HL-60 (cell line): Measurements from ENCODE around the gene IL2RA.

ENCODE experiments used
- DNase-seq, 2 experiments: peaks; one replicate each; pipeline ENCODE4 v3.0.0-alpha.2; 2010 to 2020; ENCODE audit warnings: low read depth in 1 of 2, low spot score in 1 of 2
- H3K27ac ChIP-seq: fragments of 250-450 bp; sonication (Bioruptor Pico); replicated peaks from 2 replicates; pipeline ENCODE4 v1.5.1; 2020; ENCODE audit warnings: mild to moderate bottlenecking, moderate library complexity
- H3K27me3 ChIP-seq: fragments of 250-450 bp; sonication (Bioruptor Pico); 2 replicates; pipeline ENCODE4 v1.5.1; 2021; ENCODE audit warnings: mild to moderate bottlenecking, moderate library complexity; ENCODE audit not compliant: insufficient read depth, poor library complexity, severe bottlenecking
- H3K4me3 ChIP-seq: replicated peaks from 2 replicates; pipeline ENCODE4 v1.5.1; 2011; ENCODE audit warnings: mild to moderate bottlenecking, control low read depth, low read length; ENCODE audit not compliant: insufficient read depth
- CTCF ChIP-seq: IDR thresholded peaks from one replicate; pipeline ENCODE4 v1.5.1; 2011; ENCODE audit warnings: low read length, control low read depth, inconsistent platforms; ENCODE audit not compliant: insufficient read depth
- GABPA ChIP-seq: IDR thresholded peaks from 2 replicates; pipeline ENCODE4 v1.6.1; 2012; ENCODE audit warnings: low read depth
- POLR2AphosphoS5 ChIP-seq: IDR thresholded peaks from 2 replicates; pipeline ENCODE4 v1.6.1; 2012; ENCODE audit warnings: low read depth
- REST ChIP-seq: IDR thresholded peaks from 2 replicates; pipeline ENCODE4 v1.6.1; 2012; ENCODE audit warnings: low read depth; ENCODE audit not compliant: insufficient replicate concordance
- SPI1 ChIP-seq: IDR thresholded peaks from 2 replicates; pipeline ENCODE4 v1.6.1; 2012; ENCODE audit warnings: low read depth, mild to moderate bottlenecking, borderline replicate concordance

The IL2RA gene

GRCh38 chr10:6092731-6093130, 30.6 kb upstream of the IL2RA start:
- no peak overlapping the region for H3K27ac ChIP-seq
- no peaks in the 10 kb centered on the region for H3K27me3 ChIP-seq
- TF ChIP-seq SPI1 (no peak), CTCF (no peak), POLR2AphosphoS5 (no peak), REST (no peak), GABPA (no peak)
- DNase-seq, result no peak
- H3K4me3 ChIP-seq, result no peak overlapping the region

GRCh38 chr10:6091630-6092029, 29.5 kb upstream of the IL2RA start:
- no peak for DNase-seq
- no peak overlapping the region for H3K4me3 ChIP-seq
- no peaks in the 10 kb centered on the region for H3K27me3 ChIP-seq
- TF ChIP-seq REST, result no peak
- TF ChIP-seq SPI1, result no peak
- no peak for TF ChIP-seq CTCF
- TF ChIP-seq GABPA, result no peak
- no peak for TF ChIP-seq POLR2AphosphoS5
- H3K27ac ChIP-seq, result no peak overlapping the region

GRCh38 chr10:6089334-6090219, 27.4 kb upstream of the IL2RA start:
- Histone ChIP-seq H3K27me3 (no peaks in the 10 kb centered on the region), H3K27ac (peak overlapping the region; percentile 68), H3K4me3 (peak overlapping the region; percentile 75)
- TF ChIP-seq GABPA, result no peak
- peak; percentile 11; the same call in 1 of the 2 replicates for TF ChIP-seq SPI1
- DNase-seq, result no peak

GRCh38 chr10:6088721-6089333, 26.7 kb upstream of the IL2RA start, which contains the start of gene RBM17:
Gene RBM17, plus strand, starts transcription at chr10:6089034. Its CDS starts 8,032 bp downstream, at chr10:6097066.
- TF ChIP-seq GABPA (no peak), CTCF (peak; percentile 85)
- Histone ChIP-seq H3K27me3 (no peaks in the 10 kb centered on the region), H3K4me3 (peak within 1 kb of the TSS; percentile 75), H3K27ac (peak within 1 kb of the TSS; percentile 68)
- DNase-seq, result peak; percentile 80 to 89
